Measurements from ENCODE around the gene AGAP1. TPM values are rescaled to one million over a fixed set of nuclear protein-coding genes. Genes with fewer than 3 reads are reported as not detected.

Gene AGAP1
- total RNA-seq, 1 donor from 2014 or later = 22.3 TPM

- DNase-seq (ENCODE audit: extremely low read depth, low read depth, low spot score) = no peak
Observed at GRCh38 chr2:235990344-235990743, 496.5 kb downstream of the AGAP1 start.

GRCh38 chr2:235992024-235992423 is 498.2 kb downstream of the AGAP1 start:
- no peak for DNase-seq (ENCODE audit: extremely low read depth, low read depth, low spot score)

GRCh38 chr2:235996419-235996818 is 502.6 kb downstream of the AGAP1 start:
- DNase-seq (ENCODE audit: extremely low read depth, low read depth, low spot score) = no peak

- DNase-seq (ENCODE audit: extremely low read depth, low read depth, low spot score) = no peak
Observed at GRCh38 chr2:235999011-235999410, 505.2 kb downstream of the AGAP1 start.

GRCh38 chr2:236001166-236001828 is 507.5 kb downstream of the AGAP1 start:
- DNase-seq (ENCODE audit: extremely low read depth, low read depth, low spot score) = peak; percentile 39

GRCh38 chr2:236001854-236002253 is 508.0 kb downstream of the AGAP1 start:
- DNase-seq (ENCODE audit: extremely low read depth, low read depth, low spot score) = no peak

GRCh38 chr2:236008006-236008405 is 514.2 kb downstream of the AGAP1 start:
- DNase-seq (ENCODE audit: extremely low read depth, low read depth, low spot score) = no peak

- no peak for DNase-seq (ENCODE audit: extremely low read depth, low read depth, low spot score)
Observed at GRCh38 chr2:236008857-236009256, 515.0 kb downstream of the AGAP1 start.

- no peak for DNase-seq (ENCODE audit: extremely low read depth, low read depth, low spot score)
Observed at GRCh38 chr2:236010920-236011685, 517.3 kb downstream of the AGAP1 start.

GRCh38 chr2:236012155-236012554 is 518.3 kb downstream of the AGAP1 start:
- no peak for DNase-seq (ENCODE audit: extremely low read depth, low read depth, low spot score)

GRCh38 chr2:236014408-236015131 is 520.7 kb downstream of the AGAP1 start:
- DNase-seq (ENCODE audit: extremely low read depth, low read depth, low spot score) = no peak

- DNase-seq (ENCODE audit: extremely low read depth, low read depth, low spot score) = no peak
Observed at GRCh38 chr2:236015171-236015570, 521.3 kb downstream of the AGAP1 start.

GRCh38 chr2:236016496-236016895 is 522.7 kb downstream of the AGAP1 start:
- DNase-seq (ENCODE audit: extremely low read depth, low read depth, low spot score) = no peak

- DNase-seq (ENCODE audit: extremely low read depth, low read depth, low spot score) = no peak
Observed at GRCh38 chr2:236017446-236017845, 523.6 kb downstream of the AGAP1 start.

- no peak for DNase-seq (ENCODE audit: extremely low read depth, low read depth, low spot score)
Observed at GRCh38 chr2:236019434-236019833, 525.6 kb downstream of the AGAP1 start.

- no peak for DNase-seq (ENCODE audit: extremely low read depth, low read depth, low spot score)
Observed at GRCh38 chr2:236021499-236022057, 527.7 kb downstream of the AGAP1 start.

- DNase-seq (ENCODE audit: extremely low read depth, low read depth, low spot score) = no peak
Observed at GRCh38 chr2:236022128-236022527, 528.3 kb downstream of the AGAP1 start.

GRCh38 chr2:236025892-236026291 is 532.0 kb downstream of the AGAP1 start:
- no peak for DNase-seq (ENCODE audit: extremely low read depth, low read depth, low spot score)

- no peak for DNase-seq (ENCODE audit: extremely low read depth, low read depth, low spot score)
Observed at GRCh38 chr2:236026841-236027240, 533.0 kb downstream of the AGAP1 start.

GRCh38 chr2:236028066-236028465 is 534.2 kb downstream of the AGAP1 start:
- DNase-seq (ENCODE audit: extremely low read depth, low read depth, low spot score) = no peak

GRCh38 chr2:236033462-236033861 is 539.6 kb downstream of the AGAP1 start:
- DNase-seq (ENCODE audit: extremely low read depth, low read depth, low spot score) = no peak

Measured in glomerular endothelial cell (primary cell).